K562 (cell line): ENCODE data around the gene CDC14A. TPM values are rescaled to one million over a fixed set of nuclear protein-coding genes. Genes with fewer than 3 reads are reported as not detected.

Experiments
- FOXP1 ChIP-seq: sonication (generic); formaldehyde crosslinking; IDR thresholded peaks from 2 replicates; pipeline ENCODE4 v1.8.0; 2022; ENCODE audit warnings: mild to moderate bottlenecking, missing genetic modification reagents
- KAT2B ChIP-seq: IDR thresholded peaks from one replicate; pipeline ENCODE4 v1.6.1; 2012; ENCODE audit warnings: low read depth, mild to moderate bottlenecking, control low read depth, inconsistent platforms, low read length, moderate library complexity
- KLF13 ChIP-seq: fragments of 450-650 bp; IDR thresholded peaks from 2 replicates; pipeline ENCODE4 v1.6.1; 2016; ENCODE audit warnings: missing genetic modification characterization, low read depth, mild to moderate bottlenecking, missing compliant biosample characterization, moderate library complexity, borderline replicate concordance
- RBBP5 ChIP-seq: fragments of 200-600 bp; sonication (generic); IDR thresholded peaks from 2 replicates; pipeline ENCODE4 v1.6.1; 2012; ENCODE audit warnings: borderline replicate concordance, mild to moderate bottlenecking, low read length, control low read depth, inconsistent platforms; ENCODE audit not compliant: insufficient read depth, poor library complexity, severe bottlenecking
- SMARCA5 ChIP-seq: fragments of 450-650 bp; IDR thresholded peaks from 2 replicates; pipeline ENCODE4 v1.6.1; 2016
- ZBTB8A ChIP-seq: fragments of 450-650 bp; IDR thresholded peaks from 2 replicates; pipeline ENCODE4 v1.6.1; 2018; ENCODE audit warnings: mild to moderate bottlenecking, moderate library complexity; ENCODE audit not compliant: partially characterized antibody
- ZFPM2 ChIP-seq: fragments of 250-450 bp; sonication (Bioruptor Pico); IDR thresholded peaks from 2 replicates; pipeline ENCODE4 v1.5.1; 2022; ENCODE audit warnings: mild to moderate bottlenecking
- ZNF253 ChIP-seq: fragments of 250-450 bp; sonication (Bioruptor Pico); conservative IDR thresholded peaks from 2 replicates; pipeline ENCODE4 v1.6.1; 2021; ENCODE audit warnings: mild to moderate bottlenecking
- polyA plus RNA-seq, 8 experiments: library from polyadenylated mRNA; depleted of rRNA in 4 of 8; stranded (reverse) in 5 of 8; unstranded in 3 of 8; fragments of >200 nt; fragmentation: Nextera tagmentation in 2 of 8; fragmentation: Illumina TruSeq in 1 of 8; extraction: Ambion mirVana in 2 of 8; extraction: Trizol in 1 of 8; gene quantifications; 2 replicates each; pipeline versions ENCODE4 v1.2.1 to v1.2.3, GENCODE V29; 2011 to 2014; ENCODE audit warnings: inconsistent platforms in 1 of 8, missing spikeins in 1 of 8
- total RNA-seq, 7 experiments: library from RNA; depleted of rRNA in 6 of 7; stranded (reverse); fragments of >200 nt in 6 of 7; fragmentation: Illumina TruSeq in 2 of 7; extraction: Trizol in 2 of 7; gene quantifications; 2 replicates each; pipeline versions ENCODE4 v1.2.1 to v1.2.3, GENCODE V29; 2011 to 2021; ENCODE audit warnings: low replicate concordance in 1 of 7
- TF ChIP-seq, protein P1 (sequence below), 2 experiments: fragments of 450-650 bp; IDR thresholded peaks; 2 replicates each; pipeline ENCODE4 v1.6.1; 2016; ENCODE audit warnings: mild to moderate bottlenecking in 2 of 2, borderline replicate concordance in 1 of 2, low read depth in 1 of 2, moderate library complexity in 1 of 2
- TF ChIP-seq, protein P2 (sequence below), 3 experiments: fragments of 200-800 bp in 1 of 3; fragments of 250-450 bp in 1 of 3; fragments of 450-650 bp in 1 of 3; sonication (Bioruptor Pico) in 1 of 3; sonication (Bioruptor generic) in 1 of 3; formaldehyde crosslinking in 1 of 3; IDR thresholded peaks; 2 replicates each; pipeline versions ENCODE4 v1.6.1 to v1.8.0; 2016 to 2022; ENCODE audit warnings: mild to moderate bottlenecking in 2 of 3, missing genetic modification characterization in 2 of 3, missing compliant biosample characterization in 1 of 3, moderate library complexity in 1 of 3
- TF ChIP-seq, protein P3 (sequence below): fragments of 450-650 bp; IDR thresholded peaks from 2 replicates; pipeline ENCODE4 v1.7.1; 2018; ENCODE audit warnings: mild to moderate bottlenecking, low read depth; ENCODE audit not compliant: partially characterized antibody

CDC14A gene
- total and polyA plus RNA-seq, 9 of the 15 experiments (the other 6 are each of a cell fraction or from before 2014, with no cell fraction given) = 17.0 to 74.3 (median 33.4) TPM

DNA sequence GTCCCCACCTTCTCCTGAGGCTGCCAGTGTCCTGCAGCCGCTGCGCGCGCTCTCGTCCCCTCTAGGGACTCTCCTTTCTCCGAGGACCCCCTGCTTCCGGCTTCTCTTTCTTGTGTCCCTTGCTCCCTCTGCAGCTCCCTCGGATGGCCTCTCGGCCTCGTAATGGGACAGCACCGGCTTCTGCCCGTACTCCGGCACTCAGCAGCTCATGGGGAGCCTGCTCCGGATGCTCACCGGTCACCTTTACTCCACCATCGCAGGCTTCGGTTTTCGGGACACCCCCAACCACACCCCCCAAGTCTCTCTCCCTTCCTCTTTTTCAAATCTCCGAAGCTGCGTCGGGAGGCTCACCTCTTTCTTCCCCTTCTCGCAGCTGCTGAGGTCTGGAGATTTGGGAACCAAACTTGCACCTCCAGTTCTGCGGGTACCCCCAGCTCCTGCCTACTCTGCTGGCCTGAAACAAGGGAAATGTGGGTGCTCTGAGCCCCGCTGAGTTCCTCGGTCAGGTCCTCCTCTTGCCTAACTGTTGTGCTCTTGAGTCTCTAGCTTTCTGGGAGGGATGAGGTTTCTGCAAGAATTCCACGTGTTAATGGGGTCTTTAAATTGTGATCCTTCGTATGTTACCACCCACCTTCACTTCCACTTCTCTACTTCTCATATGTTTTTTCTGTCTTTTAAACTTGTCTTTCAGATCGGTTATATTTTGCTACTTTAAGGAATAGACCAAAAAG is 930 bp downstream of the CDC14A start (continued):
- TF ChIP-seq, protein P1, sequence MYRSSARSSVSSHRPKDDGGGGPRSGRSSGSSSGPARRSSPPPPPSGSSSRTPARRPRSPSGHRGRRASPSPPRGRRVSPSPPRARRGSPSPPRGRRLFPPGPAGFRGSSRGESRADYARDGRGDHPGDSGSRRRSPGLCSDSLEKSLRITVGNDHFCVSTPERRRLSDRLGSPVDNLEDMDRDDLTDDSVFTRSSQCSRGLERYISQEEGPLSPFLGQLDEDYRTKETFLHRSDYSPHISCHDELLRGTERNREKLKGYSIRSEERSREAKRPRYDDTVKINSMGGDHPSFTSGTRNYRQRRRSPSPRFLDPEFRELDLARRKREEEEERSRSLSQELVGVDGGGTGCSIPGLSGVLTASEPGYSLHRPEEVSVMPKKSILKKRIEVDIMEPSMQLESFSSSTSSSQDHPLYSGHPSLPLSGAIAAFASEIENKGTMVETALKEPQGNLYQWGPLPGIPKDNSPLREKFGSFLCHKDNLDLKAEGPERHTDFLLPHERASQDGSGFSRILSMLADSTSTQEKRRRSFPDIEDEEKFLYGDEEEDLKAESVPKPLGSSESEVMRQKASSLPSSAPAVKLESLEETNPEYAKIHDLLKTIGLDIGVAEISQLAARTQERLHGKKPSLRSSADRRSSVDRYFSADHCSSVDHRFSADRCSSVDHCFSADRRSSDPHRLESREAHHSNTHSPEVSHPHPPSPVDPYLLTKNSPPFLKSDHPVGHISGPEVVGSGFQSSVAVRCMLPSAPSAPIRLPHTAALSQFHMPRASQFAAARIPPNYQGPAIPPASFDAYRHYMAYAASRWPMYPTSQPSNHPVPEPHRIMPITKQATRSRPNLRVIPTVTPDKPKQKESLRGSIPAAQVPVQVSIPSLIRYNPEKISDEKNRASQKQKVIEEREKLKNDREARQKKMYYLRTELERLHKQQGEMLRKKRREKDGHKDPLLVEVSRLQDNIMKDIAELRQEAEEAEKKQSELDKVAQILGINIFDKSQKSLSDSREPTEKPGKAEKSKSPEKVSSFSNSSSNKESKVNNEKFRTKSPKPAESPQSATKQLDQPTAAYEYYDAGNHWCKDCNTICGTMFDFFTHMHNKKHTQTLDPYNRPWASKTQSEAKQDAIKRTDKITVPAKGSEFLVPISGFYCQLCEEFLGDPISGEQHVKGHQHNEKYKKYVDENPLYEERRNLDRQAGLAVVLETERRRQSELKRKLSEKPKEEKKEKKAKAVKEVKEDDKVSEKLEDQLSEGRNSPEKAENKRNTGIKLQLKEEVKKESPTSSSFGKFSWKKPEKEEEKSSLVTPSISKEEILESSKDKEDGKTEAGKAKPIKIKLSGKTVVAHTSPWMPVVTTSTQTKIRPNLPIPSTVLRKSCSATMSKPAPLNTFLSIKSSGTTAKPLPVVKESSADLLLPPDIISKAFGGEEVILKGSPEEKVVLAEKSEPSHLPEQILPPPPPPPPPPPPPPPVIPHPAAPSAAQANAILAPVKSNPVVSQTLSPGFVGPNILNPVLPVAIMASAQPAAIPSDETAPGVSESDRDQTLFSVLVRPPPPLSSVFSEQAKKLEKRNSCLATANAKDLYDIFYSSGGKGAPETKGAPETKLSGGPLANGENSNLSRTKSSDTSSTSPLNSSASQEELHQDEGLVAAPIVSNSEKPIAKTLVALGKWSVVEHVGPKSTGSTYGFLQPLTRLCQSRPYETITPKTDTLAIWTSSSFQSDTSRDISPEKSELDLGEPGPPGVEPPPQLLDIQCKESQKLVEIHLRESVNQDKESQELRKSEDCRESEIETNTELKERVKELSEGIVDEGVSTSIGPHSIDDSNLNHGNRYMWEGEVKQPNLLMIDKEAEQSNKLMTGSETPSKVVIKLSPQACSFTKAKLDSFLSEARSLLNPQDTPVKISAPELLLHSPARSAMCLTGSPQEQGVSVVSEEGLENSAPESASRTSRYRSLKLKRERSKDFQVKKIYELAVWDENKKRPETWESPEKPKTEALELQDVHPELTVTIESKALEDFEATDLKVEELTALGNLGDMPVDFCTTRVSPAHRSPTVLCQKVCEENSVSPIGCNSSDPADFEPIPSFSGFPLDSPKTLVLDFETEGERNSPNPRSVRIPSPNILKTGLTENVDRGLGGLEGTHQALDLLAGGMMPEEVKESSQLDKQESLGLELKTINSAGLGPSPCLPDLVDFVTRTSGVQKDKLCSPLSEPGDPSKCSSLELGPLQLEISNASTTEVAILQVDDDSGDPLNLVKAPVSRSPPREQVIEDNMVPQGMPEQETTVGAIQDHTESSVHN (IDR thresholded peaks at IDR 0.05; ENCODE audit: borderline replicate concordance in 1 of 2, low read depth in 1 of 2) = no peak
- TF ChIP-seq RBBP5 (peak; percentile 68), SMARCA5 (no peak), KLF13 (tag) (no peak), ZBTB8A (no peak), KAT2B (no peak), FOXP1 (CRISPR knock-in tag) (no peak; the same call in 1 of the 2 replicates), ZNF253 (CRISPR knock-in tag) (no peak), ZFPM2 (CRISPR knock-in tag) (no peak)
- TF ChIP-seq, protein P2, sequence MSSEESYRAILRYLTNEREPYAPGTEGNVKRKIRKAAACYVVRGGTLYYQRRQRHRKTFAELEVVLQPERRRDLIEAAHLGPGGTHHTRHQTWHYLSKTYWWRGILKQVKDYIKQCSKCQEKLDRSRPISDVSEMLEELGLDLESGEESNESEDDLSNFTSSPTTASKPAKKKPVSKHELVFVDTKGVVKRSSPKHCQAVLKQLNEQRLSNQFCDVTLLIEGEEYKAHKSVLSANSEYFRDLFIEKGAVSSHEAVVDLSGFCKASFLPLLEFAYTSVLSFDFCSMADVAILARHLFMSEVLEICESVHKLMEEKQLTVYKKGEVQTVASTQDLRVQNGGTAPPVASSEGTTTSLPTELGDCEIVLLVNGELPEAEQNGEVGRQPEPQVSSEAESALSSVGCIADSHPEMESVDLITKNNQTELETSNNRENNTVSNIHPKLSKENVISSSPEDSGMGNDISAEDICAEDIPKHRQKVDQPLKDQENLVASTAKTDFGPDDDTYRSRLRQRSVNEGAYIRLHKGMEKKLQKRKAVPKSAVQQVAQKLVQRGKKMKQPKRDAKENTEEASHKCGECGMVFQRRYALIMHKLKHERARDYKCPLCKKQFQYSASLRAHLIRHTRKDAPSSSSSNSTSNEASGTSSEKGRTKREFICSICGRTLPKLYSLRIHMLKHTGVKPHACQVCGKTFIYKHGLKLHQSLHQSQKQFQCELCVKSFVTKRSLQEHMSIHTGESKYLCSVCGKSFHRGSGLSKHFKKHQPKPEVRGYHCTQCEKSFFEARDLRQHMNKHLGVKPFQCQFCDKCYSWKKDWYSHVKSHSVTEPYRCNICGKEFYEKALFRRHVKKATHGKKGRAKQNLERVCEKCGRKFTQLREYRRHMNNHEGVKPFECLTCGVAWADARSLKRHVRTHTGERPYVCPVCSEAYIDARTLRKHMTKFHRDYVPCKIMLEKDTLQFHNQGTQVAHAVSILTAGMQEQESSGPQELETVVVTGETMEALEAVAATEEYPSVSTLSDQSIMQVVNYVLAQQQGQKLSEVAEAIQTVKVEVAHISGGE (CRISPR knock-in tag; IDR thresholded peaks at IDR 0.05) = peak in 1 of 3 experiments; percentile 19; a peak in 1 of 6 replicates
- TF ChIP-seq, protein P3, sequence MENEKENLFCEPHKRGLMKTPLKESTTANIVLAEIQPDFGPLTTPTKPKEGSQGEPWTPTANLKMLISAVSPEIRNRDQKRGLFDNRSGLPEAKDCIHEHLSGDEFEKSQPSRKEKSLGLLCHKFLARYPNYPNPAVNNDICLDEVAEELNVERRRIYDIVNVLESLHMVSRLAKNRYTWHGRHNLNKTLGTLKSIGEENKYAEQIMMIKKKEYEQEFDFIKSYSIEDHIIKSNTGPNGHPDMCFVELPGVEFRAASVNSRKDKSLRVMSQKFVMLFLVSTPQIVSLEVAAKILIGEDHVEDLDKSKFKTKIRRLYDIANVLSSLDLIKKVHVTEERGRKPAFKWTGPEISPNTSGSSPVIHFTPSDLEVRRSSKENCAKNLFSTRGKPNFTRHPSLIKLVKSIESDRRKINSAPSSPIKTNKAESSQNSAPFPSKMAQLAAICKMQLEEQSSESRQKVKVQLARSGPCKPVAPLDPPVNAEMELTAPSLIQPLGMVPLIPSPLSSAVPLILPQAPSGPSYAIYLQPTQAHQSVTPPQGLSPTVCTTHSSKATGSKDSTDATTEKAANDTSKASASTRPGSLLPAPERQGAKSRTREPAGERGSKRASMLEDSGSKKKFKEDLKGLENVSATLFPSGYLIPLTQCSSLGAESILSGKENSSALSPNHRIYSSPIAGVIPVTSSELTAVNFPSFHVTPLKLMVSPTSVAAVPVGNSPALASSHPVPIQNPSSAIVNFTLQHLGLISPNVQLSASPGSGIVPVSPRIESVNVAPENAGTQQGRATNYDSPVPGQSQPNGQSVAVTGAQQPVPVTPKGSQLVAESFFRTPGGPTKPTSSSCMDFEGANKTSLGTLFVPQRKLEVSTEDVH = no peak
